Measurements from ENCODE around the gene CCDC12.

- peak; percentile 59 to 96 (median 82) for TF ChIP-seq CTCF (IDR thresholded peaks at IDR 0.05)
- no peak for TF ChIP-seq POLR2A (IDR thresholded peaks at IDR 0.05)
These were observed 52.8 kb downstream of the CCDC12 start for GRCh38 chr3:46923559-46924350.

Data from adrenal gland (tissue), 5 donors.